Liver (tissue), 9 donors: ENCODE measurements around the gene ASIC2. TPM values are rescaled to one million over a fixed set of nuclear protein-coding genes. Genes with fewer than 3 reads are reported as not detected.

Source experiments
- DNase-seq: peaks from one replicate; pipeline ENCODE4 v3.0.0-alpha.2; 2017; ENCODE audit warnings: low spot score
- H3K27ac ChIP-seq, 2 donors: one replicate each; pipeline ENCODE4 v1.7.0; 2013; ENCODE audit warnings: inconsistent platforms in 2 of 2, low read length in 2 of 2, control low read depth in 1 of 2, low read depth in 1 of 2, mild to moderate bottlenecking in 1 of 2
- H3K27me3 ChIP-seq, 4 donors: one replicate each; pipeline versions ENCODE4 v1.6.1 to v1.7.0; 2013; ENCODE audit warnings: low read length in 3 of 4, inconsistent platforms in 1 of 4, mild to moderate bottlenecking in 1 of 4, moderate library complexity in 1 of 4; ENCODE audit not compliant: control insufficient read depth in 4 of 4, insufficient read depth in 4 of 4
- H3K36me3 ChIP-seq, 4 donors: one replicate each; pipeline versions ENCODE4 v1.6.1 to v1.7.0; 2013; ENCODE audit warnings: low read length in 3 of 4, mild to moderate bottlenecking in 3 of 4, low read depth in 1 of 4, moderate library complexity in 1 of 4; ENCODE audit not compliant: control insufficient read depth in 4 of 4, insufficient read depth in 3 of 4
- H3K4me1 ChIP-seq, 4 donors: one replicate each; pipeline versions ENCODE4 v1.6.1 to v1.7.0; 2013; ENCODE audit warnings: low read length in 3 of 4, mild to moderate bottlenecking in 3 of 4, moderate library complexity in 1 of 4; ENCODE audit not compliant: control insufficient read depth in 4 of 4, insufficient read depth in 4 of 4
- H3K4me3 ChIP-seq, 3 donors: one replicate each; pipeline versions ENCODE4 v1.6.1 to v1.7.0; 2013; ENCODE audit warnings: low read length in 3 of 3, control low read depth in 1 of 3, low read depth in 1 of 3, mild to moderate bottlenecking in 1 of 3
- H3K9ac ChIP-seq, 2 donors: one replicate each; pipeline ENCODE4 v1.7.0; 2013; ENCODE audit warnings: low read length in 2 of 2, mild to moderate bottlenecking in 2 of 2, moderate library complexity in 2 of 2, control low read depth in 1 of 2, low read depth in 1 of 2
- H3K9me3 ChIP-seq, 4 donors: one replicate each; pipeline versions ENCODE4 v1.6.1 to v1.7.0; 2013; ENCODE audit warnings: low read length in 3 of 4; ENCODE audit not compliant: control insufficient read depth in 4 of 4
- EGR1 ChIP-seq, 2 donors: IDR thresholded peaks; 2 replicates each; pipeline ENCODE4 v1.6.1; 2016 to 2018; ENCODE audit warnings: antibody characterized with exemption in 2 of 2, low read depth in 2 of 2
- WGBS: extraction: QIAGEN DNeasy Blood & Tissue Kit; methylation state at CpG from one replicate; pipeline ENCODE4 v1.1.7; 2013; 5-methylcytosine and 5-hydroxymethylcytosine counted together
- polyA plus RNA-seq, 2 donors: library from polyadenylated mRNA; stranded (reverse) in 1 of 2; unstranded in 1 of 2; fragments of 200-250 nt in 1 of 2; fragments of >200 nt in 1 of 2; fragmentation: Nextera tagmentation in 1 of 2; extraction: Ambion mirVana in 1 of 2; gene quantifications; one replicate each; pipeline versions ENCODE4 v1.2.1 to v1.2.3, GENCODE V29; 2013 to 2015
- total RNA-seq, 2 donors: library from RNA; depleted of rRNA; stranded (reverse); fragments of >200 nt; gene quantifications; one replicate each; pipeline ENCODE4 v1.2.3, GENCODE V29; 2014
- donor health status: healthy.
- donor health status: healthy.
- donor health status: healthy.
- donor health status: healthy.
- donor health status: healthy.

ASIC2 gene
- total and polyA plus RNA-seq, 4 donors: under 0.01 TPM; not detected in 3

DNA sequence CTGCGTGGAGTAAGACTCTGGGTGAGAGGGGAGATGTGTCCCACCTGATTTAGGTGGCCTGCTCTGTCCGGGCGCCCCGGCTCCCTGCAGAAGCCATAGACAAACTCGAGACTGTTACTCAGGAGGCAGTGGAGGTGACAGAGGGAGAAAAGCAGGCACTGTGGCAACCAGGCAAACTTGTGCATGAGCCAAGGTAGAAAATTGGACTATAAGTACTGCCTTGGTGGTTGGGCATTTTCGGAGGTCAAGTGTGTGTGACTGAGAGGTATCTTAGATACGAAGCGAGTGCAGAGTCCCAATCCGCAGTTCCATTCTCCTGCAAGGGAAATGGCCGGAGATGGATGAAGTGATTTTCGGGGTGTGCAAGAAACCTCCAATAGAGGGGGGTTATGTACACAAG is 328.6 kb downstream of the ASIC2 start:
- WGBS: 85% methylated on average over 11 of the region's 11 CpGs
- no peaks in the 10 kb centered on the region for H3K9me3 ChIP-seq
- no peak overlapping the region for H3K4me3 ChIP-seq
- DNase-seq: no peak
- no peaks in the 10 kb centered on the region for H3K36me3 ChIP-seq
- no peak overlapping the region for H3K9ac ChIP-seq
- H3K27me3 ChIP-seq: peaks cover 0 to 2% (median 0%) of the 10 kb centered on the region in 4 donors
- no peak for TF ChIP-seq EGR1 (IDR thresholded peaks at IDR 0.05; ENCODE audit: low read depth in 2 of 2)
- H3K27ac ChIP-seq: no peak overlapping the region
- H3K4me1 ChIP-seq: no peaks in the 10 kb centered on the region
